T-helper 1 cell treated with Interleukin-12 subunit alpha and Interleukin-12 subunit beta and Interleukin-4 antibody, amounts not matched to agents 30 μg/mL and 1 μg/mL, for 36 hours (primary cell): ENCODE data around the gene LCNL1.

Experiments used
- H3K27ac Mint-ChIP-seq: one replicate; pipeline ENCODE4 v1.8.0; 2021; ENCODE audit warnings: mild to moderate bottlenecking, mixed read lengths
- H3K27me3 Mint-ChIP-seq: one replicate; pipeline ENCODE4 v1.8.0; 2021; ENCODE audit warnings: low read depth, mixed read lengths
- H3K36me3 Mint-ChIP-seq: one replicate; pipeline ENCODE4 v1.8.0; 2021; ENCODE audit warnings: low read depth, mixed read lengths
- H3K4me1 Mint-ChIP-seq: one replicate; pipeline ENCODE4 v1.8.0; 2021; ENCODE audit warnings: low read depth, mixed read lengths
- H3K4me3 Mint-ChIP-seq: one replicate; pipeline ENCODE4 v1.8.0; 2021; ENCODE audit warnings: mild to moderate bottlenecking, moderate library complexity, mixed read lengths
- H3K9me3 Mint-ChIP-seq: one replicate; pipeline ENCODE4 v1.8.0; 2021; ENCODE audit warnings: mixed read lengths

LCNL1 gene

DNA sequence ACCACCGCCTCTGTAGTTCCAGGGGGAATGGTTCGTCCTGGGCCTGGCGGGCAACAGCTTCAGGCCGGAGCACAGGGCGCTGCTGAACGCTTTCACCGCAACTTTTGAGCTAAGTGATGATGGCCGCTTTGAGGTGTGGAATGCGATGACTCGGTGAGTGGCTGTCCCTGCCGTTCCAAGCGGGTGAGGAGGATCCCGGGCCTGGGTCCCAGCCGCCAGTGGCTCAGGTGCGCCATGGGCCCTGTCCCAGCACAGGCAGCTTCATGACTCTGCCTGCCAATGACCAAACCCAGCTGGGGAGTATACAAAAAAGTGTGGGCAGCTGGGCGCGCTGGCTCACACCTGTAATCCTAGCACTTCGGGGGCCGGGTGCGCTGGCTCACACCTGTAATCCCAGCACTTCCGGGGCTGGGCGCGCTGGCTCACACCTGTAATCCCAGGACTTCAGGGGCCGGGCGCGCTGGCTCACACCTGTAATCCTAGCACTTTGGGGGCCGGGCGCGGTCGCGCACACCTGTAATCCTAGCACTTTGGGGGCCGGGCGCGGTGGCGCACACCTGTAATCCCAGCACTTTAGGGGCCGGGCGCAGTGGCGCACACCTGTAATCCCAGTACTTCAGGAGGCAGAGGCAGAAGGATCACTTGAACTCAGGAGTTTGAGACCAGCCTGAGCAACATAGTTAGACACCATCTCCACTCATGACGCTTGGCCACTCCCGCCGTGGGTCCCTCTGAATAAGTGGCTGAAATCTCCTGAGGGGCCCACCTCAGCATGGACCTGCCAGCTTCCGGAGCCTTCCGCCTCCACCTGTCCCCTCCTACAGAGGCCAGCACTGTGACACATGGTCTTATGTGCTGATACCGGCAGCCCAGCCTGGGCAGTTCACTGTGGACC is 29.7 kb upstream of the LCNL1 start:
- Mint-ChIP-seq H3K27me3 (no peaks in the 10 kb centered on the region), H3K9me3 (peaks cover 9% of the 10 kb centered on the region), H3K27ac (no peak overlapping the region), H3K4me1 (no peaks in the 10 kb centered on the region), H3K4me3 (no peak overlapping the region), H3K36me3 (no peaks in the 10 kb centered on the region)

DNA sequence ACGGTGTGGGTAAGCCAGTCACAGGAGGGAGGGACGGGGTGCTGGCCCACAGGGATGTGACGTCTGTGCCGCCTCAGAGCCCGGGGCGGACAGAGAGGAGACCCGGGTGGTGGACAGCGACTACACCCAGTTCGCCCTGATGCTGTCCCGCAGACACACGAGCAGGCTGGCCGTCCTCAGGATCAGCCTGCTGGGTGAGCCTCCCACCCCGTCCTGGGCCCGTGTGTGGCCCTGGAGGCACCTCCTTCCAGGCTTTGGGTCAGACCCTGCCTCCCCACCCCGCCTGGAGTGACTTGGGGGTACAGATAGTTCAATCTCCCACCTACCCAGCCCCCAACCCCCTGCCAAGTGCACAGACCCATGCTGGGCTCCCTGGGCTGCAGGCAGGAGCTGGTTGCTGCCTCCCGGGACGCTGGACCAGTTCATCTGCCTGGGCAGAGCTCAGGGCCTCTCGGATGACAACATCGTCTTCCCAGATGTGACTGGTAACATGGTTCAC is 29.0 kb upstream of the LCNL1 start:
- Mint-ChIP-seq H3K36me3 (no peaks in the 10 kb centered on the region), H3K9me3 (peaks cover 9% of the 10 kb centered on the region), H3K4me1 (no peaks in the 10 kb centered on the region), H3K27ac (no peak overlapping the region), H3K4me3 (no peak overlapping the region), H3K27me3 (no peaks in the 10 kb centered on the region)

DNA sequence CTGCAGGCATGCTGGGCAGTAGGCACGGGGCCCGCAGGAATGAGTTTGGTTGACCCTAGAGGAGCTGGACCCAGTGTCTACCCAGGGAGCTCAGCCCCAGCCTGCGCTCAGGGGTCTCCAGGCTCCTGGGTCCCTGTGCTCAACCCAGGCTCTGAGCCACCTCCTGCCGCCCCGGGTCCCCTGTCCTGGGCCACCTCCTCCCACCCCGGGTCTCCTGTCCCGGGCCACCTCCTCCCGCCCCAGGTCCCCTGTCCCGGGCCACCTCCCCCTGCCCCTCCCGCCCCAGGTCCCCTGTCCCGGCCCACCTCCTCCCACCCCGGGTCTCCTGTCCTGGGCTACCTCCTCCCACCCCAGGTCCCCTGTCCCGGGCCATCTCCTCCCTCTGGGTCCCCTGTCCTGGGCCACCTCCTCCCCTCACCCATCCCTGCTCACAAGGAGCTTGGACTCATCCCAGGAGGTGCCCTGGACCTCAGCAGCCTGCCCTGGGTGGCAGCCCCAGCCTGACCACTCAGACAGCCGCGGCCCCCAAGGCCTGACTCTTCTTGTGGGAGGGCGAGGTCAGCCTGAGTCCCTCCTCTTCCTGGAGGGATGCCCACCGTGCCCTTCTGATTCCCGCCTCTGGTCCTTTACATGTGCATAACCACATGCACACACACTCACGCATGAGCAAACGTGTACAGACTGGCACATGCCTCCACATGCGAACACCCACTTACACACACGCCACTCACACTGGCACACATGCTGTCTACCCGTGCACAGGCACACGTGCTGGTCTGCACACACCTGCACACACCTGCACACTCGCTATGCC is 28.3 kb upstream of the LCNL1 start:
- Mint-ChIP-seq H3K27me3 (no peaks in the 10 kb centered on the region), H3K4me1 (no peaks in the 10 kb centered on the region), H3K9me3 (peaks cover 9% of the 10 kb centered on the region), H3K4me3 (no peak overlapping the region), H3K27ac (no peak overlapping the region), H3K36me3 (no peaks in the 10 kb centered on the region)

DNA sequence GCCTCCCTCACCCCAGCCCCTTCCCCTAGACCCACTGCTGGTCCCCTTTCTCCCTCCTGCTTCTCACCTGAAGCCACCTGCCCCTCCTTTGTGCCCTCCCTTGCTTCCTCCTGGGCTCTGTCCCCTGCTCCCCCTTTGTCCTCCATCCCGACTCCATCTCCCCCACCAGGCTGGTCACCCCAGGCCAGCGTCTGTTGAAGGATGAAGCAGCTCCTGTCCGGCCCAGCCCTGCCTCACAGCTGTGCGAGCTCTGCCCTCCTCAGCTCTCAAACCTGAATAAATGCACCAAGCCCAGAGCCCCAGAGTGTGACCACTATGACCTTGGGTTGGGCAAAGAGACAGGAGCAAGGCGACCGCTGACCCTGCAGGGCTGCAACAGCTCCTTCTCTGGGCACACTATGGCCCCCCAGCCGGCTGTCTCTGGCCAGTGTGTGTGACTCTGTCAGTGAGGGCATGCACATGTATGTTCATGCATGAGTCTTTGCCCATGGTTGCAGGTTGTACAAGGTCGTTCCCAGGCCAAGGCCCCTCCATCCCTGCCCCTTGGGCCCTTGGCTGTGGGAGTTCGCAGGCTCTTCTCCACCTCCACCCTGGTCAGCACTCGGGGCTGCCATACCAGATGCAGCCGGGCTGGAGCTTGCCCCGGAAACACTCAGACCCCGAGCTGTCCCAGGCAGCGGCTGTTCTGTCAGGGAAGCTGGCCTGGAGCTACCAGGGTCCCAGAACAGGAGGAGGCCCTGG is 27.4 kb upstream of the LCNL1 start:
- H3K4me3 Mint-ChIP-seq: no peak overlapping the region
- peaks cover 2% of the 10 kb centered on the region for H3K4me1 Mint-ChIP-seq
- no peaks in the 10 kb centered on the region for H3K27me3 Mint-ChIP-seq
- peak overlapping the region; percentile 55 for H3K27ac Mint-ChIP-seq
- H3K9me3 Mint-ChIP-seq: peaks cover 9% of the 10 kb centered on the region
- no peaks in the 10 kb centered on the region for H3K36me3 Mint-ChIP-seq

DNA sequence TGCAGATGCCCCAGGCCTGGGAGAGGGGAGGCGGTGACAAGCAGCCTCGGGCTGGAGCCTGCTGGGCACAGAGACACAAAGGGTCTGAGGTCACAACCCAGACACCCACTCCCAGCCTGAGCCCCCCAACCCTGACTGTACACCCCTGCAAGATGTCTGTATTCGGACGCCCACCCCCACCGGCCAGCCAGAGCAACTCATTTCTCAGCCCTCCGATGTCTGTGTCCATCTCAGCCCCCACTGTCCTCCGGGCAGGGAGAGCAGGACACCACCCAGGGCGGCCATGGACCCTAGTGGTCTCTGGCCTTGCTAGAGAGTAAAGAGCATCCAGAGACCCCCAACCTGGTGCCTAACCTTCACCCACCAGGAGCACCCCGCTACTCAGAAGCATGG is 26.9 kb upstream of the LCNL1 start:
- Mint-ChIP-seq H3K27me3 (no peaks in the 10 kb centered on the region), H3K9me3 (peaks cover 9% of the 10 kb centered on the region), H3K27ac (no peak overlapping the region), H3K36me3 (no peaks in the 10 kb centered on the region), H3K4me1 (peaks cover 2% of the 10 kb centered on the region), H3K4me3 (no peak overlapping the region)

DNA sequence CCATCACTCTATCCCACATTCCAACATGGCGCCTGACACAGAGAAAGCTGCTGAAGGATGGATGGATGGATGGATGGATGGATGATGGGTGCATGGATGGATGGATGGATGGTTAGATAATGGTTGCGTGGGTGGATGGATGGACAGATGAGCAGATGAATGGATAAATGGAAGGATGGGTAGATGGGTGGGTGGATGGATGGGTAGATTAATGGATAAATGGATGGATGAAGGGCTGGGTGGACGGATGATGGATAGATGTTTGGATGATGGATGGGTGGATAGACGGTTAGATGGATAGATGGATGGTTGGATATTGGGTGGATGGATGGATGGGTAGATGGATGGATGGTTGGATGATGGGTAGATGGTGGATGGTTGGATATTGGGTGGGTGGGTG is 26.2 kb upstream of the LCNL1 start:
- Mint-ChIP-seq H3K4me3 (no peak overlapping the region), H3K36me3 (no peaks in the 10 kb centered on the region), H3K27me3 (no peaks in the 10 kb centered on the region), H3K9me3 (peaks cover 9% of the 10 kb centered on the region), H3K4me1 (peaks cover 2% of the 10 kb centered on the region), H3K27ac (no peak overlapping the region)

DNA sequence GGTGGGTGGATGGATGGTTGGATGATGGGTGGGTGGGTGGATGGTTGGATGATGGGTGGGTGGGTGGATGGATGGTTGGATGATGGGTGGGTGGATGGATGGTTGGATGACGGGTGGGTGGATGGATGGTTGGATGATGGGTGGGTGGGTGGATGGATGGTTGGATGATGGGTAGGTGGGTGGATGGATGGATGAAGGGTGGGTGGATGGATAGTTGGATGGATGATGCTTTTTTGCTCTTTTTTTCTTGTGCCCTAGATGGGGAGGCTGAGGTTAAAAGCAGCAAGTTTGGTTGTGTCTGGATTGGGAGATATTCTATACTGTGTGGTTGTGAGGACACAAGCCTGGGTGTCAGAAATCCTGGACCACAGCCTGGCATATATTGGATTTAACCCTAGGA is 25.3 kb upstream of the LCNL1 start:
- Mint-ChIP-seq H3K9me3 (peaks cover 9% of the 10 kb centered on the region), H3K27ac (no peak overlapping the region), H3K36me3 (no peaks in the 10 kb centered on the region), H3K4me3 (no peak overlapping the region), H3K27me3 (no peaks in the 10 kb centered on the region), H3K4me1 (peaks cover 2% of the 10 kb centered on the region)

DNA sequence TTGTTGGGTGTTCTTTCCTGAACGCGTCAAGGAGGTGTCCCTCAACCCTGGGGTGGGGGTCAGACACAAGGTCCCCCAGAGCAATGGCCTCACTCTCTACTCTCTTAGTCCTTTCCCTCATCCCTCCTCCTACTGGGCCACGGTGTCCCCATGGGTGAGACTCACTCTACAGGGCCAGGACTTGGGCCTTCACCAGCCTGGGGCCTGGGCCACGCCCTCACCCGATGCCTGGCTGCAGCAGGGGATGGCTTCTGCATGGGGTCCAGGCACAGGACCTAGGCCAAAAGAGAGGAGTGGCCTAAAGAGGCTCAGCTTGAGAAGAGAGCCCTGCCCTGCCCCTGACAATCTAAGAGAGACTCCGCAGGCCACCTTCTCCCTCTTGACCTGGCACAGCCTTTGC is 24.9 kb upstream of the LCNL1 start:
- H3K27me3 Mint-ChIP-seq: no peaks in the 10 kb centered on the region
- H3K4me1 Mint-ChIP-seq: peaks cover 4% of the 10 kb centered on the region
- H3K9me3 Mint-ChIP-seq: peaks cover 9% of the 10 kb centered on the region
- no peak overlapping the region for H3K27ac Mint-ChIP-seq
- H3K4me3 Mint-ChIP-seq: no peak overlapping the region
- no peaks in the 10 kb centered on the region for H3K36me3 Mint-ChIP-seq

DNA sequence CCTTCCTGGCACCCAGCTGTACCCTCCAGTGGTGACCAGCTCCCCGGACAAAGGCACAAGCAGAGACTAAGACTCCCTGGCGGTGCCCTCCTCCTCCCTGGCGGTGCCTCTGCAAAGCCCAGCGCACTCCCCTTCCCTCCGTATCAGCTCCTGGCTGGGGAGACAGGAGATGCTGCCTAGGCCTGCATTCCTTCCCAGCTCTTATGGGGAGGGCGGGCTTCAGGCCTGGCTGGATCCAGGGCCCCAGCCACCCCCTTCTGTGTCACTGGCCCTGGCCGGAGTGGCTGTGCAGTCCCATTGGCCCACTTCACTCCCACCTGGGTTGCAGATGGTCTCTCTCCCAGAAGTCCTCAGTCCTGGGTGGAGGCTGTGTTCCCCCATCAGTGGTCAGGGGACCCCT is 24.3 kb upstream of the LCNL1 start:
- Mint-ChIP-seq H3K9me3 (peaks cover 9% of the 10 kb centered on the region), H3K4me3 (no peak overlapping the region), H3K4me1 (peaks cover 4% of the 10 kb centered on the region), H3K27me3 (no peaks in the 10 kb centered on the region), H3K27ac (no peak overlapping the region), H3K36me3 (no peaks in the 10 kb centered on the region)

DNA sequence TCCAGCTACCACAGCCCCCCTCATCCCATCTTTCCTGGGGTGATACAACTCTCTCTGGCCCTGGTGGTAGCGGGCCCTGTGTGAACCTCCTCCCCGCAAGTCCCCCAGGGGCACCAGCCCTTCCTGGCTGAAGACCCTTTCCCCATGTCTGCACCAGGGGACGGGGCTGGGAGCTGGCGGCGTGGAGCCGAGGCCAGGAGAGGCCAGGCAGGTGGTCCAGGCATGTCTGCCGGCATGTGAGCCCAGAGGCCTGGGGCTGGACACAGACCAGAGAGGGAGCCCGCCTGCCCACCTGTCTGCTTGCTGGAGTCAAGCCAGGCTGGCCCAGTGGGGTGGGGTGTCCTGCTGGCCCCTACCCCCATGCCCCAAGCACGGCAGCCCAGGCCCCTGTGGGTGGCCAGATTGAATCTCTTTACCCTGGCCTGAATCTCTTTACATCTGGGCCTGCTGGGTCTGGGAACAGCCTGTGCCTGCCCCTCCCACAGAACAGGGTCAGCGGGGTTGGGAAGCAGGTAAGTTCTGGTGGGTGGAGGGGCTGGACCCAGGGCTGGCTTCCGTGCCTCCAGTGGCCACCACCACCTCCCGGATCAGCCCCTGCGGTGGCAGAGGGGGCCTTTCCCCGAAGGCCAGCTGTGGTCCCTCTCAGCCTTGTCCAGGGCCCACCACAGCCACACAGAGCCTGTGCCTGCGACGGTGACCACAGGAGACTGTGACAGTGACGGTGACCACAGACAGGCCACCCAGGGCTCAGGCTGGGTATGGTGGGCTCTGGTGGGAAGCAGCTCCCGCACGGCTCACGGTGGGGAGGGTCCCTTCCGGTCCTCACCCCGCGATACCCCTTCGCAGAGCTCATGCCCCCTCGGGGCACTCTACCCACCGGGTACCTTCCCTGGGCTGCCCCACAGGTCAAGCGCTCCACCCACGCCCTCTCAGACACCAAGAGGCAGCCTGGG is 23.6 kb upstream of the LCNL1 start:
- Mint-ChIP-seq H3K9me3 (peaks cover 9% of the 10 kb centered on the region), H3K27ac (no peak overlapping the region), H3K4me1 (peaks cover 4% of the 10 kb centered on the region), H3K27me3 (no peaks in the 10 kb centered on the region), H3K36me3 (no peaks in the 10 kb centered on the region), H3K4me3 (no peak overlapping the region)

DNA sequence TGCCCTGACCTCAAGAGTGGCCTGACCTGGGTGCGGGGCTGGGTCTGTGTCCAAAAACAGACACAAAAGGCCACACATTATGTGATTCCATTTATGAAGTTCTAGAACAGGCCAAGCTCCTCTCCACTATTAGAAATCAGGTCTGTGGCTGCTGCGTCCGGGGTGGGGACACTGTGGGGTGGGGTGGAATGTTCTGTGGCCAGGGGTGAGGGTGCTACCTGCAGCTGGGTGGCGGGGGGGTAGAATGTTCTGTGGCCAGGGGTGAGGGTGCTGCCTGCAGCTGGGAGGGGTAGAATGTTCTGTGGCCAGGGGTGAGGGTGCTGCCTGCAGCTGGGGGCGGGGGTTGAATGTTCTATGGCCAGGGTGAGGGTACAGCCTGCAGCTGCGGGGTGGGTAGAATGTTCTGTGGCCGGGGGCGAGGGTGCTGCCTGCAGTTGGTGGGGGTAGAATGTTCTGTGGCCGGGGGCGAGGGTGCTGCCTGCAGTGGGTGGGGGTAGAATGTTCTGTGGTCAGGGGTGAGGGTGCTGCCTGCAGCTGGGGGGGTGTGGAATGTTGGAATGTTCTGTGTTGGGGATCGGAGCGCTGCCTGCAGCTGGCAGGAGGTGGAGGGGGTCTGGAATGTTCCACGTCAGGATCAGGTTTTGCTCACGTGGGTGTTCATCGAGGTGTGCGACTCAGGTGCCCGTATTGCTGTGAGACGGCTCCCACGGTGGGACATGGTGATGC is 22.4 kb upstream of the LCNL1 start:
- no peaks in the 10 kb centered on the region for H3K36me3 Mint-ChIP-seq
- peaks cover 10% of the 10 kb centered on the region for H3K4me1 Mint-ChIP-seq
- peak overlapping the region; percentile 50 for H3K4me3 Mint-ChIP-seq
- peaks cover 9% of the 10 kb centered on the region for H3K9me3 Mint-ChIP-seq
- H3K27ac Mint-ChIP-seq: peak overlapping the region; percentile 70
- H3K27me3 Mint-ChIP-seq: no peaks in the 10 kb centered on the region

DNA sequence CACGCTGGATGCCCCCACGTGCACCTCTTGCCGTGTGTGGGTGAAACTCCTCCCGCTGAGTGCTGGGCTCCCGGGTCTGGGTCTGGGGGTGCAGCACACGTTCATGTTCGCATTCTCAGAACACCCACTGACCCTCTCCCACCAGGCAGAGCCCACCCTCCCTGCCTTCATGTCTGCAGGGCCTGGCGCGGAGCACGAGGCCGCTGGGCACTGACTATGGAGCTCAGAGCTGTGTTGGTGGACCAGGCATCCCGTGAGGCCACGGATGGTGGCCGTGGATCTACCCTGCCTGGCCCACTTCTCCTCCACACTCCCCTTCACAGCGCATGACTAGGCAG is 21.9 kb upstream of the LCNL1 start:
- Mint-ChIP-seq H3K27me3 (no peaks in the 10 kb centered on the region), H3K9me3 (peaks cover 9% of the 10 kb centered on the region), H3K27ac (no peak overlapping the region), H3K4me3 (no peak overlapping the region), H3K36me3 (no peaks in the 10 kb centered on the region), H3K4me1 (peaks cover 13% of the 10 kb centered on the region)
